NCI-H1092 (cell line): Measurements from ENCODE around the gene CHEK2.
"Not testable (repeated sequence)": the region's sequence is repeated elsewhere in the genome, so short reads cannot be mapped to it uniquely, and the experiment has no call there.

Experiments used
- DNase-seq: peaks from one replicate; lab custom pipeline; 2025; lab: John Stamatoyannopoulos, UW

Gene CHEK2

DNA sequence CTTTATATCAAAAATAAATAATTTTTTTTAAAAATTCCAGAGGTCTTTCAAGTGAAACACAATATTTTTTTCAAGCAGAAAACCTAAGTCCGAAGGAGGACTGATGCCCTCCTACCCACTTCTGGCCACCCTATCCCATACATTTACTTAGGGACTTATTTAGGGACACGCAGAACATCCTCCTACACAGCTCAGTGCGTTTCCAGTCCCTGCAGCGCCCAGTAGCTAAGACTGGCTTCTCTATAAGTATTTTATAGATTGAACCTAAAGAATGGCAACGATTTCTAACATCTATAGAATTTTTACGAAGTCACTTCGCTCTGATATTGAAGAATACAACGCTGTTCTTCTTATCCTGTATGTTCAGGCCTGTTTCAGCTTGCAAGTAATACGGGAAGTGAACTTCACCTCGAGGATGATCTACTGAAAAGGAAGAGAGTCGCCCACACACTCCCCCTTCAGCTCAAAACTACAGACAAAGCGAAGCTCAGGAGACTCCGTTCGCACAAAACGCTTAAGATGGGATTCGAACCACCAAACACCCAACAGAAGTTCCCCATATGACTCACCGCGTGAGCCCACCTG lies 328 bp downstream of the CHEK2 start:
- DNase-seq: no peak

GRCh38 chr22:28738876-28739275 lies 2.7 kb downstream of the CHEK2 start:
- DNase-seq: not testable (repeated sequence)

DNA sequence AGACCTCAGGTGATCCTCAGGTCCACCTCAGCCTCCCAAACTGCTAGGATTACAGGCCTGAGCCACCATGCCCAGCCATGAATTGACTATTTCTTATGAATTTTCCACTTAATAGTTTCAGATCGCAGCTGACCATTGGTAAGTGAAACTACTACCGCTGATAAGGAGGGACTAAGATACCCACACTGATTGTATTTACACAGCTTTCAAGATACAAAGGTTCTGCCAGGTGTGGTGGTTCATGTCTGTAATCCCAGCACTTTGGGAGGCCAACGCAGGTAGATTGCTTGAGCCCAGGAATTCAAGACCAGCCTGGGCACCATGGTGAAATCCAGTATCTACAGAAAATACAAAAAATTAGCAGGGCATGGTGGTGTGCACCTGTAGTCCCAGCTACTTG lies 3.9 kb downstream of the CHEK2 start:
- DNase-seq: no peak

DNA sequence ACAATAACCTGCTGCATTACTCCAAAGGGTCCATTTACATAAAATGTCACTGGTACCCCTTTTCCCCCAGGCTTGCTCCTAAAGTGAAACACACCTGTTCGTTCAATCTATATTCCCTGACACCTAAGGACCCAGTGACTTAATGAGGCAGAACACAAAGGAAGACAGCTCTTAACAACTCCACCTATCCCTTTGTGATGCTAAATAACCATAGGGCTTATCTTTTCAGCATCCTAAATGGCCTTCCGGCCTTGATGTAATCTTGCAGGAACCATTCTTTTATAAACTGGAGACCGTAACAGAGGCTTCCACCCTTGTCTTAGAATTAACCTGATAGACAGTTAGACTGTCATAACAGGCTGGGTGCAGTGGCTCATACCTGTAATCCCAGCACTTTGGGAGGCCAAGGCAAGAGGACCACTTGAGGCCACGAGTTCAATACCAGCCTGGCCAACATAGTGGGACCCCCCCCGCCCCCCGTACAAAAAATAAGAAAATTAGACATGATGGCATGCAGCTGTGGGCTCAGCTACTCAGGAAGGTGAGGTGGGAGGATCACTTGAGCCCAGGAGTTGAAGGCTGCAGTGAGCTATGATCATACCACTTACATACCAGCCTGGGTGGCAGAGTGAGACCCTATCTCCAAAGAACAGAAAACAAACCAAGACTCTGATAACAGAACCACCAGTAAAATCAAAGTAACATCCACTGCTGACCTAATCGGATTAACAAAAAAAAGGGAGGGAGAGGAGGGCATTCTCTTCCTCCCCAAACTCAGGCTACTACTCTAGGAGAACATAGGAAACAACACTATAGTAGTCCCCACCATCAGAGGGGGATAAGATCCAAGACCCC lies 5.1 kb downstream of the CHEK2 start:
- DNase-seq: no peak

DNA sequence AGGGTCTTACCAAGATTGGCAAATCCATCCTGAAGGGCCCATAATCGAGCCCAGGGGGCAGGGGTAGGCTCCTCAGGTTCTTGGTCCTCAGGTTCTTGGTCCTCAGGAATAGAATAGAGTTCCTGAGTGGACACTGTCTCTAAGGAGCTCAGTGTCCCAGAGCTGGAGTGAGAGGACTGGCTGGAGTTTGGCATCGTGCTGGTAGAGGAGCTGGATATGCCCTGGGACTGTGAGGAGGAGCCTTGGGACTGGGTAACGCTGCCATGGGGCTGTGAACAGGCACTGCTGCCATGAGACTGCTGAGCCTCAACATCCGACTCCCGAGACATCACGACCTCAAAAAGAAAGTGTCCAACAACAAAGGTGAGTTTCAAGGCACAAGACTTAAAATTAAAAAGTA lies 7.2 kb downstream of the CHEK2 start:
- no peak for DNase-seq

- DNase-seq: no peak
These were observed 11.4 kb downstream of the CHEK2 start for GRCh38 chr22:28730179-28730578.

- no peak for DNase-seq
These were observed 12.9 kb downstream of the CHEK2 start for GRCh38 chr22:28728621-28729313.

DNA sequence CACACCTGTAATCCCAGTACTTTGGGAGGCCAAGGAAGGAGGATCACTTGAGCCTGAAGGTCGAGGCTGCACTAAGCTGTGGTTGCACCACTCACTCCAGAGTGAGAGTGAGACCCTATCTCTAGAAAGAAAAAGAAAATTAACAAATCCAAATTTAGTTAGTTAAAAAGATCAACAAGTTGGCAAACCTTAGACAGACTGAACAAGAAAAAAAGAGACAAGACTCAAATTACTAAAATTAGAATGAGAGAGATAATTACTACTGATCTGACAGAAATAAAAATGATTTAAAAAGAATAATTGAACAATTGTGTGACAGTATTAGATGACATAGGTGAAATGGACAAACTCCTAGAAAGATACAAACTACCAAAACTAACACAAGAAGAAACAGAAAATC lies 13.6 kb downstream of the CHEK2 start:
- no peak for DNase-seq

- DNase-seq: no peak
These were observed 23.6 kb downstream of the CHEK2 start for GRCh38 chr22:28718044-28718443.

DNA sequence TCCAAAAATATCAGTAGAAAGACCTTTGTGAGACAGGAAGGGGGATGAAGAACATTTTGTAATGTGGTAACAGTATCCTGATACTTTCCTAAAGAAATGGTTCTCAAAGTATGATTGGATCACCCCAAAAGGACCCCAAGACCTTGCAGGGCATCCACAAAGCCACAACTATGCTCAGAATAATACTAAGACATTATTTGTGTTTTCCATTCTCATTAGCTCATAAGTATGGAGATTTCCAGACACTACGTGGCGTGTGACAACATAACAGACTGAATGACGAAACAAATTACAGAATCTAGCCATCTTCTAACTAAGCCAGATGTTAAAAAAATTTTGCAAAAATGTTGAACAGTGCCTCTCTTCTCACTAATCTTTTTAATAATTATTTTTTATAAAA lies 24.9 kb downstream of the CHEK2 start:
- DNase-seq: no peak

GRCh38 chr22:28715611-28716010 lies 26.0 kb downstream of the CHEK2 start:
- DNase-seq: no peak

DNA sequence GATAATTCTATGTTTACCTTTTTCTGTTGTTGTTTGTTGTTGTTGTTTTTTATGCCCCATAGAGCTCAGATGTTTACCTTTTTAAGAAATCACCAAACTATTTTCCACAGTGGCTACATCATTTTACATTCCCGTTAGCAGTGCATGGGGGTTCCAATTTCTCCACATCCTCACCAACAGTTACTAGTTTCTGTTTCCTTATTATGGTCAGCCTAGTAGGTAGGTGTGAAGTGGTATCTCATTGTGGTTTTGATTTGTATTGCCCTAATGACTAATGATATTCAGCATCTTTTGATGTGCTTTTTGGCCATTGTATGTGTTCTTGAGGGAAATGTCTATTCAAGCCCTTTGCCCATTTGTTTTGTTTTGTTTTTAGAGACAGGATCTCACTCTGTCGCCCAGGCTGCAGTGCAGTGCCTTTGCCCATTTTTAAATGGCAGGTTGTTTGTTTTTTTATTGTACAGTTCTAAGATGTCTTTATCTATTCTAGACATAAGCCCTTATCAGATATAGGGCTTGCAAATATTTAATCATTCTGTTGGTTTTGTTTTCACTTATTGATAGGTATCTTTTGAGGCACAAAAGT lies 27.5 kb downstream of the CHEK2 start:
- no peak for DNase-seq

GRCh38 chr22:28711820-28712777 lies 29.5 kb downstream of the CHEK2 start:
- no peak for DNase-seq

- DNase-seq: no peak
These were observed 30.3 kb downstream of the CHEK2 start for GRCh38 chr22:28711341-28711740.

DNA sequence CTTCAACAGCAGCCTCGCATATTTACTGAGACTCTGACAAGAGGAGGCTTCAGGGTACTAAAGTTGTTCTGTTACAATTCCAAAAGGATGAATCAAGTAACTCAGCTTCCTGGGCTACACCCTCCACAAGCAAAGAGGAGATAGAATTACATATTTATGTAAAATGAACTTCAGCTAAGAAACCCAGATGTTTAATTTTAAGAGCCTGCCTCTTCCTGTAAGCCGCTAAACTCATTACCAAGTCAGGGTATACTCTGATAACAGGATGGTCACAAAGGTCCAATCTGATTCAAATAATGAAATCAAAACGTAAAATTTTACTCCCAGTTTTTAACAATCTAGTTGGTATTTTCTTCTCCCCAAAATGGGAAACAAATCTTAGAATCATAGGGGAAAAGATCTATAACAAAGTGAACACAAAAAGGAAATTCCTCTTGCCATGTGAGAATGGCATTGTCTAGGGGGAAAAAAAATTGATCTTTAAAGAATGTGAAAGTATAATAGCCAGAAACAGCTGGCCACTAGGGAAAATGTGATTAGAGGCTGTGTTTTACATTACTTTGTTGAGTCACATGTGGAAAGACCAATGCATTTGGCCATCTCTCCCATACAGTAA lies 30.9 kb downstream of the CHEK2 start:
- DNase-seq: no peak

GRCh38 chr22:28710107-28710506 lies 31.5 kb downstream of the CHEK2 start:
- no peak for DNase-seq

GRCh38 chr22:28706845-28707244 lies 34.8 kb downstream of the CHEK2 start:
- DNase-seq: no peak

DNA sequence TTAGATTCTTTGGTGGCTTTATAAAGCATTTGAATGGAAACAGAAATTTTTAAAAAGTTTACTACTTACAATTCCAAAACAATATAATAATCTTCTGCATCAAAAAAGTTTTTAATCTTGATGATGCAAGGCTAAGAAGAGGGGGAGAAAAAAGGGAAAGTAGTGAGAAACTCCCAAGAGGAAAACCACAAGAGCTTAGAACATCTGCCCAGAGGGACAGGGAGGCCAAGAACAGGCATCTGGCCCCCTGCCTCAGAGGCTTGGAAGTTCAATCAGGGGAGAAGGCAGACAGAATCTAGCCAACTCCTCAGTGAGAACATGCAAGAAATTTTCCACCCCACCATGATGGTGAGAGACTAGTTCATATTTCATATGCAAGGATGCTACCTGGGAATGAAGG lies 38.2 kb downstream of the CHEK2 start:
- DNase-seq: no peak

DNA sequence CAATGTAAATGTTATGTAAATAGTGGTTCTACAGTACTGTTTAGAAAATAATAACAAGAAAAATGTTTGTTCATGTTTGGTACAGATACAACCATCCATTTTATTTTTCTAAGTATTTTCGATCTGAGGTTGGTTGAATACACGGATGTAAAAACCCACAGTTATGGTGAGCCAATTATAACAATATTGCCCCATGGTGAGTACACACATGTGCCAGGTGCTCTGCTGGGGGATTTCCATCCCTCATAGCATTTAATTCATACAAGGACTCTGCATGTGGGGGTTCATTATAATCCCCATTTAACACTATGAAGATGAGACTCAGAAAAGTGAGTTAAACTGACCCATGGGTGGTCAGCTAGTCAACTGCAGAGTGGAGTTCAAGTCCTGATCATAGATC lies 38.7 kb downstream of the CHEK2 start:
- DNase-seq: no peak

DNA sequence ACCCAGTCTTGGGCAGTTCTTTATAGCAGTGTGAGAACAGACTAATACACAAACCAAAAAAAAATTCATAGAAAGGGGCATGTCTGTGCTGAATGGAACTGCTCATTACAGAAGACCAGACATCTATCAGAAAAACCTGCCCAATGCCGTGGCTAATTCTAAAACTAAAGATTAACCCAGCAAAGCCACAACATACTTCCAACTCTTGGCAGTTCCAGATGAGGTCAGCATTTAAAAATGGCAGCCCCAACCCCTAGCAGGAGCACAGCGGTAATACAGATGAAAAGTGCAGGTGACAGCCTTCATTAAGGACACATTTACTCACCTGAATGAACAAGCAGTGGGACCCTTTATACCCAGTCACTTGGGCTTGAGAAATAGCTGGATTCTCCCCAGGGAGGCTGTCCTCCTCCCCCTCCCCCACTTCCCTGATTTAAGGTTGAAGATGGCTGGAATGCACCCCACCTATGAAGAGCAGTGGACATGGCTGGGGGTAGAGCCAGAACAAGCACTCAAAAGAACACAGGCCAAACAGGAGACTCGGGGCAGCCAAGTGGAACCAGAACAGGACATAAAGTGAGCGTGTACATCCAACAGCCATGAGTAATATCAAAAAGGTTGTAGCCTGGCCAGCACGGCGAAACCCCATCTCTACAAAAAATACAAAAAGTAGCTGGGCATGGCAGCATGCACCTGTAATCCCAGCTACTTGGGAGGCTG lies 48.4 kb downstream of the CHEK2 start:
- not testable (repeated sequence) for DNase-seq
